IPS DF 6.9 (cell line): ENCODE results near the gene KMT2D.

ENCODE experiments used
- DNase-seq: peaks from one replicate; pipeline ENCODE4 v3.0.0-alpha.2; 2013; ENCODE audit warnings: low read depth, low spot score
- H3K27ac ChIP-seq: one replicate; pipeline ENCODE4 v1.5.1; 2013; ENCODE audit warnings: low read length, control low read depth
- H3K27me3 ChIP-seq: 2 replicates; pipeline ENCODE4 v1.6.1; 2013; ENCODE audit warnings: mild to moderate bottlenecking, low read length; ENCODE audit not compliant: control insufficient read depth, insufficient read depth
- H3K36me3 ChIP-seq: 2 replicates; pipeline ENCODE4 v1.6.1; 2013; ENCODE audit warnings: low read length; ENCODE audit not compliant: control insufficient read depth, insufficient read depth
- H3K4me1 ChIP-seq: 2 replicates; pipeline ENCODE4 v1.6.1; 2013; ENCODE audit warnings: low read length; ENCODE audit not compliant: control insufficient read depth, insufficient read depth
- H3K4me3 ChIP-seq: 2 replicates; pipeline ENCODE4 v1.5.1; 2013; ENCODE audit warnings: mild to moderate bottlenecking, low read length
- H3K9me3 ChIP-seq: 2 replicates; pipeline ENCODE4 v1.6.1; 2013; ENCODE audit warnings: low read length, inconsistent platforms; ENCODE audit not compliant: control insufficient read depth, insufficient read depth
- WGBS: extraction: QIAGEN DNeasy Blood & Tissue Kit; methylation state at CpG from one replicate; pipeline ENCODE4 v1.1.7; 2013; ENCODE audit warnings: mixed read lengths, missing lambda C conversion rate; ENCODE audit not compliant: insufficient read length, insufficient coverage; 5-methylcytosine and 5-hydroxymethylcytosine counted together

Gene KMT2D

GRCh38 chr12:49025463-49025862 is 35.1 kb downstream of the KMT2D start:
- H3K4me1 ChIP-seq = no peaks in the 10 kb centered on the region
- H3K27ac ChIP-seq = no peak overlapping the region
- DNase-seq = no peak
- H3K9me3 ChIP-seq = no peaks in the 10 kb centered on the region
- H3K27me3 ChIP-seq = no peaks in the 10 kb centered on the region
- H3K4me3 ChIP-seq = no peak overlapping the region
- H3K36me3 ChIP-seq = peaks cover 58% of the 10 kb centered on the region
- no CpG with 5 or more reads among the region's 4 CpGs for WGBS

GRCh38 chr12:49024543-49024942 is 36.1 kb downstream of the KMT2D start:
- no peaks in the 10 kb centered on the region for H3K4me1 ChIP-seq
- WGBS = no CpG with 5 or more reads among the region's 12 CpGs
- H3K9me3 ChIP-seq = no peaks in the 10 kb centered on the region
- DNase-seq = no peak
- H3K4me3 ChIP-seq = no peak overlapping the region
- H3K36me3 ChIP-seq = peaks cover 53% of the 10 kb centered on the region
- H3K27ac ChIP-seq = no peak overlapping the region
- no peaks in the 10 kb centered on the region for H3K27me3 ChIP-seq

- H3K9me3 ChIP-seq = no peaks in the 10 kb centered on the region
- H3K4me1 ChIP-seq = no peaks in the 10 kb centered on the region
- no peak overlapping the region for H3K27ac ChIP-seq
- H3K27me3 ChIP-seq = no peaks in the 10 kb centered on the region
- no CpG with 5 or more reads among the region's 2 CpGs for WGBS
- peaks cover 47% of the 10 kb centered on the region for H3K36me3 ChIP-seq
- no peak overlapping the region for H3K4me3 ChIP-seq
- no peak for DNase-seq
Measured at GRCh38 chr12:49023812-49024211, 36.8 kb downstream of the KMT2D start.

GRCh38 chr12:49022558-49023178 is 37.9 kb downstream of the KMT2D start:
- H3K36me3 ChIP-seq = peaks cover 37% of the 10 kb centered on the region
- H3K27ac ChIP-seq = no peak overlapping the region
- no CpG with 5 or more reads among the region's 15 CpGs for WGBS
- no peak overlapping the region for H3K4me3 ChIP-seq
- no peaks in the 10 kb centered on the region for H3K9me3 ChIP-seq
- no peaks in the 10 kb centered on the region for H3K27me3 ChIP-seq
- no peaks in the 10 kb centered on the region for H3K4me1 ChIP-seq
- no peak for DNase-seq

GRCh38 chr12:49021292-49021915 is 39.2 kb downstream of the KMT2D start:
- Histone ChIP-seq H3K4me3 (no peak overlapping the region), H3K9me3 (no peaks in the 10 kb centered on the region), H3K4me1 (no peaks in the 10 kb centered on the region), H3K27me3 (no peaks in the 10 kb centered on the region), H3K27ac (no peak overlapping the region), H3K36me3 (peaks cover 32% of the 10 kb centered on the region)
- no CpG with 5 or more reads among the region's 11 CpGs for WGBS
- DNase-seq = no peak

- H3K9me3 ChIP-seq = no peaks in the 10 kb centered on the region
- H3K4me1 ChIP-seq = no peaks in the 10 kb centered on the region
- no peaks in the 10 kb centered on the region for H3K27me3 ChIP-seq
- H3K27ac ChIP-seq = no peak overlapping the region
- H3K4me3 ChIP-seq = no peak overlapping the region
- no peak for DNase-seq
- peaks cover 29% of the 10 kb centered on the region for H3K36me3 ChIP-seq
- no CpG with 5 or more reads among the region's 6 CpGs for WGBS
Measured at GRCh38 chr12:49020441-49020840, 40.2 kb downstream of the KMT2D start.

GRCh38 chr12:49019443-49020324 is 40.9 kb downstream of the KMT2D start:
- H3K4me3 ChIP-seq = no peak overlapping the region

GRCh38 chr12:49019120-49019430 is 41.5 kb downstream of the KMT2D start:
- no peaks in the 10 kb centered on the region for H3K4me1 ChIP-seq
- H3K27ac ChIP-seq = no peak overlapping the region
- H3K27me3 ChIP-seq = no peaks in the 10 kb centered on the region
- no CpG with 5 or more reads among the region's 8 CpGs for WGBS
- H3K36me3 ChIP-seq = peaks cover 20% of the 10 kb centered on the region; the same call in 1 of the 2 replicates
- peak overlapping the region; percentile 54; the same call in 1 of the 2 replicates for H3K4me3 ChIP-seq
- no peak for DNase-seq
- no peaks in the 10 kb centered on the region for H3K9me3 ChIP-seq

More at GRCh38 chr12:49019443-49020324, 40.9 kb downstream of the KMT2D start:
- no peak for DNase-seq
- no peaks in the 10 kb centered on the region for H3K27me3 ChIP-seq
- H3K4me1 ChIP-seq = no peaks in the 10 kb centered on the region
- no peaks in the 10 kb centered on the region for H3K9me3 ChIP-seq
- H3K27ac ChIP-seq = no peak overlapping the region
- 100% methylated on average over 3 of the region's 10 CpGs for WGBS
- H3K36me3 ChIP-seq = peaks cover 24% of the 10 kb centered on the region

GRCh38 chr12:49018261-49019119 is 42.1 kb downstream of the KMT2D start, which contains the start of gene PRKAG1:
Gene PRKAG1, minus strand, starts transcription at chr12:49018776. Its CDS starts 36 bp downstream, at chr12:49018740.
- no CpG with 5 or more reads among the region's 59 CpGs for WGBS
- H3K27me3 ChIP-seq = no peaks in the 10 kb centered on the region
- H3K9me3 ChIP-seq = no peaks in the 10 kb centered on the region
- H3K36me3 ChIP-seq = peaks cover 20% of the 10 kb centered on the region; the same call in 1 of the 2 replicates
- no peak within 1 kb of the TSS for H3K27ac ChIP-seq
- H3K4me3 ChIP-seq = peak within 1 kb of the TSS; percentile 68
- DNase-seq = peak; percentile 92
- H3K4me1 ChIP-seq = no peaks in the 10 kb centered on the region

- DNase-seq = no peak
- no peak overlapping the region for H3K27ac ChIP-seq
- no peaks in the 10 kb centered on the region for H3K9me3 ChIP-seq
- no CpG with 5 or more reads among the region's 8 CpGs for WGBS
- H3K36me3 ChIP-seq = peaks cover 16% of the 10 kb centered on the region; the same call in 1 of the 2 replicates
- H3K27me3 ChIP-seq = no peaks in the 10 kb centered on the region
- peak overlapping the region; percentile 68; the same call in 1 of the 2 replicates for H3K4me3 ChIP-seq
- H3K4me1 ChIP-seq = no peaks in the 10 kb centered on the region
Measured at GRCh38 chr12:49017891-49018260, 42.7 kb downstream of the KMT2D start.
